PFSK-1 (cell line): ENCODE measurements around the gene ORC4.

Experiments
- POLR2AphosphoS5 ChIP-seq: IDR thresholded peaks from 2 replicates; pipeline ENCODE4 v1.6.1; 2012; ENCODE audit warnings: low read depth, mild to moderate bottlenecking, control low read depth, low read length, moderate library complexity
- SIN3A ChIP-seq: IDR thresholded peaks from 2 replicates; pipeline ENCODE4 v1.6.1; 2012; ENCODE audit warnings: mild to moderate bottlenecking, low read length, moderate library complexity, borderline replicate concordance; ENCODE audit not compliant: insufficient read depth
- TAF1 ChIP-seq: IDR thresholded peaks from 2 replicates; pipeline ENCODE4 v1.6.1; 2012; ENCODE audit warnings: low read length, control low read depth, borderline replicate concordance; ENCODE audit not compliant: insufficient read depth
- TF ChIP-seq, protein P1 (sequence below), 2 experiments: IDR thresholded peaks; 2 replicates each; pipeline versions ENCODE4 v1.6.1 to v1.8.0; 2011 to 2012; ENCODE audit warnings: low read depth in 2 of 2, low read length in 2 of 2, control low read depth in 1 of 2, inconsistent platforms in 1 of 2, mild to moderate bottlenecking in 1 of 2, moderate library complexity in 1 of 2; ENCODE audit not compliant: insufficient read depth in 1 of 2

DNA sequence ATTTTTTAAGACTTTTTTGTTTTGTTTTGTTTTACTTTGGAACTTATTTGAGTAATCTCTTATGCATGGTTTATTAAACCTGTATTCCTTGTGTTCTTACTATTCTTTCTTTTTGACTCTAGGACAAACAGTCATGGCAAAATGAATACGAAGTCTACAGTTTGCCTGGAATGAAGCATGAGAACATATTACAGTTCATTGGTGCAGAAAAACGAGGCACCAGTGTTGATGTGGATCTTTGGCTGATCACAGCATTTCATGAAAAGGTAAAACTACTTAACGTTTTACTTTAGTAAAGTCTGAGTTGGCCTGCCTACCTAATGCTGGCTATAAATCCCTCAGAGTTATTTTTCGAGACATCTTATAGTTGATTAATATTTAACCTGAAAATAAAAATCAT is 103.4 kb downstream of the ORC4 start:
- TF ChIP-seq, protein P1, sequence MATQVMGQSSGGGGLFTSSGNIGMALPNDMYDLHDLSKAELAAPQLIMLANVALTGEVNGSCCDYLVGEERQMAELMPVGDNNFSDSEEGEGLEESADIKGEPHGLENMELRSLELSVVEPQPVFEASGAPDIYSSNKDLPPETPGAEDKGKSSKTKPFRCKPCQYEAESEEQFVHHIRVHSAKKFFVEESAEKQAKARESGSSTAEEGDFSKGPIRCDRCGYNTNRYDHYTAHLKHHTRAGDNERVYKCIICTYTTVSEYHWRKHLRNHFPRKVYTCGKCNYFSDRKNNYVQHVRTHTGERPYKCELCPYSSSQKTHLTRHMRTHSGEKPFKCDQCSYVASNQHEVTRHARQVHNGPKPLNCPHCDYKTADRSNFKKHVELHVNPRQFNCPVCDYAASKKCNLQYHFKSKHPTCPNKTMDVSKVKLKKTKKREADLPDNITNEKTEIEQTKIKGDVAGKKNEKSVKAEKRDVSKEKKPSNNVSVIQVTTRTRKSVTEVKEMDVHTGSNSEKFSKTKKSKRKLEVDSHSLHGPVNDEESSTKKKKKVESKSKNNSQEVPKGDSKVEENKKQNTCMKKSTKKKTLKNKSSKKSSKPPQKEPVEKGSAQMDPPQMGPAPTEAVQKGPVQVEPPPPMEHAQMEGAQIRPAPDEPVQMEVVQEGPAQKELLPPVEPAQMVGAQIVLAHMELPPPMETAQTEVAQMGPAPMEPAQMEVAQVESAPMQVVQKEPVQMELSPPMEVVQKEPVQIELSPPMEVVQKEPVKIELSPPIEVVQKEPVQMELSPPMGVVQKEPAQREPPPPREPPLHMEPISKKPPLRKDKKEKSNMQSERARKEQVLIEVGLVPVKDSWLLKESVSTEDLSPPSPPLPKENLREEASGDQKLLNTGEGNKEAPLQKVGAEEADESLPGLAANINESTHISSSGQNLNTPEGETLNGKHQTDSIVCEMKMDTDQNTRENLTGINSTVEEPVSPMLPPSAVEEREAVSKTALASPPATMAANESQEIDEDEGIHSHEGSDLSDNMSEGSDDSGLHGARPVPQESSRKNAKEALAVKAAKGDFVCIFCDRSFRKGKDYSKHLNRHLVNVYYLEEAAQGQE (IDR thresholded peaks at IDR 0.05; ENCODE audit: insufficient read depth in 1 of 2, low read depth in 2 of 2, low read length in 2 of 2), result no peak
- TF ChIP-seq TAF1 (no peak), POLR2AphosphoS5 (no peak), SIN3A (no peak)
